SK-N-SH treated with all-trans-retinoic acid at 6 μM for 48 hours (cell line): Measurements from ENCODE around the gene MBOAT7.

Experiments used
- CSDC2 ChIP-seq: fragments of 250-450 bp; sonication (Bioruptor Pico); IDR thresholded peaks from 2 replicates; pipeline ENCODE4 v1.5.0; 2020; ENCODE audit warnings: mild to moderate bottlenecking, moderate library complexity
- TCF4 ChIP-seq: fragments of 250-450 bp; sonication (Bioruptor Pico); IDR thresholded peaks from 2 replicates; pipeline ENCODE4 v1.8.0; 2021; ENCODE audit warnings: mild to moderate bottlenecking, moderate library complexity, borderline replicate concordance
- TF ChIP-seq, protein P1 (sequence below): fragments of 250-450 bp; sonication (Bioruptor Pico); IDR thresholded peaks from 2 replicates; pipeline ENCODE4 v1.8.0; 2020; ENCODE audit warnings: mild to moderate bottlenecking, moderate library complexity, borderline replicate concordance
- TF ChIP-seq, protein P2 (sequence below): fragments of 250-450 bp; sonication (Bioruptor Pico); IDR thresholded peaks from 2 replicates; pipeline ENCODE4 v1.5.1; 2020; ENCODE audit warnings: low read depth, mild to moderate bottlenecking, moderate library complexity

DNA sequence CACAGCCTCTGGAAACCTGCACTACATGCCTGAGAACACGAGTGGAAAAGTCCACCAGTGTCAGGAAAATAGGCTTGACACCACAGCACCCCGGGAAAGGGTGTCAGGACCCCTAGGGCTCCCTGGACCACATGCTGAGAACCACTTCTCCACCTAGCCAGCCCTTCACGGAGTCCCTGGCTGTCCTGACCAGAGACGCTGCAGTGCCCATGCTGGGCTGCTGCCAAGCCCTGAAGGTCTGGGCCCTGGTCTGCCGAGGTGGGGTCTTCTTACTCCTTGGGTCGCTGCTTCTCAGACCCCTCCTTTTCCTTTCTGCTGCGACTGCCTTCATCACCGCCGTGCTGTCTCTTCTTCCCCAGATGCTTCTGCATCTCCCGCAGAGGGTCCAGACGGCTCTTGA lies 32.9 kb downstream of the MBOAT7 start:
- TF ChIP-seq CSDC2 (CRISPR knock-in tag) (no peak), TCF4 (CRISPR knock-in tag) (no peak)
- TF ChIP-seq, protein P1, sequence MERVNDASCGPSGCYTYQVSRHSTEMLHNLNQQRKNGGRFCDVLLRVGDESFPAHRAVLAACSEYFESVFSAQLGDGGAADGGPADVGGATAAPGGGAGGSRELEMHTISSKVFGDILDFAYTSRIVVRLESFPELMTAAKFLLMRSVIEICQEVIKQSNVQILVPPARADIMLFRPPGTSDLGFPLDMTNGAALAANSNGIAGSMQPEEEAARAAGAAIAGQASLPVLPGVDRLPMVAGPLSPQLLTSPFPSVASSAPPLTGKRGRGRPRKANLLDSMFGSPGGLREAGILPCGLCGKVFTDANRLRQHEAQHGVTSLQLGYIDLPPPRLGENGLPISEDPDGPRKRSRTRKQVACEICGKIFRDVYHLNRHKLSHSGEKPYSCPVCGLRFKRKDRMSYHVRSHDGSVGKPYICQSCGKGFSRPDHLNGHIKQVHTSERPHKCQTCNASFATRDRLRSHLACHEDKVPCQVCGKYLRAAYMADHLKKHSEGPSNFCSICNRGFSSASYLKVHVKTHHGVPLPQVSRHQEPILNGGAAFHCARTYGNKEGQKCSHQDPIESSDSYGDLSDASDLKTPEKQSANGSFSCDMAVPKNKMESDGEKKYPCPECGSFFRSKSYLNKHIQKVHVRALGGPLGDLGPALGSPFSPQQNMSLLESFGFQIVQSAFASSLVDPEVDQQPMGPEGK (CRISPR knock-in tag), result no peak
- TF ChIP-seq, protein P2, sequence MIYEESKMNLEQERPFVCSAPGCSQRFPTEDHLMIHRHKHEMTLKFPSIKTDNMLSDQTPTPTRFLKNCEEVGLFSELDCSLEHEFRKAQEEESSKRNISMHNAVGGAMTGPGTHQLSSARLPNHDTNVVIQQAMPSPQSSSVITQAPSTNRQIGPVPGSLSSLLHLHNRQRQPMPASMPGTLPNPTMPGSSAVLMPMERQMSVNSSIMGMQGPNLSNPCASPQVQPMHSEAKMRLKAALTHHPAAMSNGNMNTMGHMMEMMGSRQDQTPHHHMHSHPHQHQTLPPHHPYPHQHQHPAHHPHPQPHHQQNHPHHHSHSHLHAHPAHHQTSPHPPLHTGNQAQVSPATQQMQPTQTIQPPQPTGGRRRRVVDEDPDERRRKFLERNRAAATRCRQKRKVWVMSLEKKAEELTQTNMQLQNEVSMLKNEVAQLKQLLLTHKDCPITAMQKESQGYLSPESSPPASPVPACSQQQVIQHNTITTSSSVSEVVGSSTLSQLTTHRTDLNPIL, result no peak
